ENCODE data around the gene MLIP.

Gene MLIP

DNA sequence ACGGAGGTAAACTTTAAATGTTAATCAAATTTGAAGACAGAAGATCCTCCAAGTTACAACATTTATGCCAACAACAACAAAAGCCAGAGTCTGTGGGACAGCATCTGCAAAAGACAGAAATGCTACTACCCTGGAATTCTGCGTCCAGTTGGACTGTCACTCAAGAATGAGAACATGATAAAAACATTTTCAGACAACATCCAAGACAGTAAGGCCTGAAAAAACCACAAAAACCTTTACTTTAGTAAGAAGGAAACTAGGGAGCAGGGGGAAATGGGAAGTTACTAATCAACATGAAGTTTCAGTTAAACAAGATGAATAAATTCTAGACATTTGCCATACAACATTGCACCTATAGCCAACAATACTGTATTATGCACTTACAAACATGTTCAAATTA lies 77.6 kb downstream of the MLIP start:
- in situ Hi-C loops (cut with MboI; ENCODE audit: low pct_unique_long_range_greater_than_20kb, low sequenced_read_pairs, unreplicated experiment) = no loop called here
- no peak for DNase-seq (ENCODE audit: low spot score)
- TF ChIP-seq, protein P1, sequence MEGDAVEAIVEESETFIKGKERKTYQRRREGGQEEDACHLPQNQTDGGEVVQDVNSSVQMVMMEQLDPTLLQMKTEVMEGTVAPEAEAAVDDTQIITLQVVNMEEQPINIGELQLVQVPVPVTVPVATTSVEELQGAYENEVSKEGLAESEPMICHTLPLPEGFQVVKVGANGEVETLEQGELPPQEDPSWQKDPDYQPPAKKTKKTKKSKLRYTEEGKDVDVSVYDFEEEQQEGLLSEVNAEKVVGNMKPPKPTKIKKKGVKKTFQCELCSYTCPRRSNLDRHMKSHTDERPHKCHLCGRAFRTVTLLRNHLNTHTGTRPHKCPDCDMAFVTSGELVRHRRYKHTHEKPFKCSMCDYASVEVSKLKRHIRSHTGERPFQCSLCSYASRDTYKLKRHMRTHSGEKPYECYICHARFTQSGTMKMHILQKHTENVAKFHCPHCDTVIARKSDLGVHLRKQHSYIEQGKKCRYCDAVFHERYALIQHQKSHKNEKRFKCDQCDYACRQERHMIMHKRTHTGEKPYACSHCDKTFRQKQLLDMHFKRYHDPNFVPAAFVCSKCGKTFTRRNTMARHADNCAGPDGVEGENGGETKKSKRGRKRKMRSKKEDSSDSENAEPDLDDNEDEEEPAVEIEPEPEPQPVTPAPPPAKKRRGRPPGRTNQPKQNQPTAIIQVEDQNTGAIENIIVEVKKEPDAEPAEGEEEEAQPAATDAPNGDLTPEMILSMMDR (IDR thresholded peaks at IDR 0.05; ENCODE audit: extremely low read depth, insufficient read depth, missing control alignments) = no peak

DNA sequence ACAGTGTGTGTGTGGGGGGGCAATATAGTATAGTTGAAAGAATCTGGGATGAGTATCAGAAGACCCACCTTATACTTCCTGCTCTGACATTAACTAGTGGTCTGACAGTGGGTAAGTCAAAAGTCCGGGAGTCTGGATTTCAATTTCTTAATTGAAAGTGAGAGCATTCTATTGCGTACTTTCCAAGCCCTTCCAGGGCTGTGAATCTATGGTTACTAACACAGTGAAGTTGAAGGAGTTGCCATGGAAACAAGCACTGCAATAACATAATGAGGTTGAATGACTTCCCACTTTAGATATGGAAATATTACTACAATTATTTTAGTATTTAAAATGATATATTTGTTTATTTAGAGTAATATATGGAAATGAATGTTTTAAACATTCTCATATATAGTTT lies 80.2 kb downstream of the MLIP start:
- in situ Hi-C loops (cut with MboI; ENCODE audit: low pct_unique_long_range_greater_than_20kb, low sequenced_read_pairs, unreplicated experiment) = no loop called here
- TF ChIP-seq, protein P1 (IDR thresholded peaks at IDR 0.05; ENCODE audit: extremely low read depth, insufficient read depth, missing control alignments) = no peak
- DNase-seq (ENCODE audit: low spot score) = no peak

DNA sequence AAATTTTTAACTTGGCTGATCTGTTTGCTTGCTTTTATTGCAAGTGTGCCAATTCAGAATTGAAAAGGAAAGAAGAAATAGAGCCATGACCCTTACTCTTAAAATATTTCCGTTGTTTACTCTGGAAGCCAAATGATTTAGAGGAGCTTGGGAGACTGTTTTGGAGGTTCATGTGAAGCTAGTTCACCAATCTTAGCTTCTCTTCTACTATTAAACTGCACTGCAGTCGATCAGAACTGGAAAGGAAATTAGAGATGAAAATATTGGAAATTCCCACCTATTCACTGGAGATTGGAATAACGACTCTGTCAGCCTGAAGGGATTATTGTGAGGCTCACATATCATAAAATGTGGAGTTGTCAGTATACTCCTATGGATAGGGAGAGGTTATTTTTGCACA lies 81.8 kb downstream of the MLIP start:
- TF ChIP-seq, protein P1 (IDR thresholded peaks at IDR 0.05; ENCODE audit: extremely low read depth, insufficient read depth, missing control alignments) = no peak
- DNase-seq (ENCODE audit: low spot score) = no peak
- in situ Hi-C loops (cut with MboI; ENCODE audit: low pct_unique_long_range_greater_than_20kb, low sequenced_read_pairs, unreplicated experiment) = no loop called here

DNA sequence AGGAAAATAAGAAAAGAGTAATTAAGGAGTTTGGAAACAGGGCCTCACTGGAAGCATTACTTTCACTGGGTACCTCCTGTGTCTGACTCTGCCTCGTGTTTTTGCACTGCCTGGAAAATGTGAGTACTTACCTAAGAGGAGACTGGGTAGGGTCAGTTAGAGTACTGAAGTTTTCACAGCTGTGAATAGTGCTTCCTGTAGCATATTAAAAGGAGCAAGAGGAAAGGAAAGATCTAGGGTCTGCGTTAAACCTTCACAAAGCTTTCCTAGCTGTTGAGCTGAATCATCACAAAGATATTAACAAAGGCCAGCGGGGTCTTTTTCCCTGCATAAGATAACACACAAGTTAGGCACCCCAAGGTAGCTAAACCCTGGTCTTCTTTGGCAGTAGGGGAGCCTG lies 82.3 kb downstream of the MLIP start:
- DNase-seq (ENCODE audit: low spot score) = no peak
- TF ChIP-seq, protein P1 (IDR thresholded peaks at IDR 0.05; ENCODE audit: extremely low read depth, insufficient read depth, missing control alignments) = no peak
- in situ Hi-C loops (cut with MboI; ENCODE audit: low pct_unique_long_range_greater_than_20kb, low sequenced_read_pairs, unreplicated experiment) = no loop called here

DNA sequence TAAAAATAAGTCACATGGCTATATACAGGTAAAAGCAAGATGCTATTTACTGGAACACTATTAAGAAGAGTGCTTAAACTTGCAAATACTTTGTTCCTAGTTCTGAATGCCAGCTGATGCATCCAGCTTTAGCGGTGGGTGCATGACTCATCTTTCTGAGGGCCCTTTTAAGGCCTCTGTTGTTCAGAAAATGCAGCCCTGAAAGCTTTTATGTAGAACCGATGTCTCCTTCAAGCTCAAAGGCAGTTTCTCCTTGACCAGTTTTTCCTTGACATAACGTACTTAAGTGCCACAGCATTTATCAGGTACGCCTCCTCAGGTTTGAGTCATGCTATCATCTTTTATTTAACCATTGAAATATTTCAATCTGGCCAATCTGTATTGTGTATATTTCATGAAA lies 82.8 kb downstream of the MLIP start:
- in situ Hi-C loops (cut with MboI; ENCODE audit: low pct_unique_long_range_greater_than_20kb, low sequenced_read_pairs, unreplicated experiment) = no loop called here
- no peak for DNase-seq (ENCODE audit: low spot score)
- TF ChIP-seq, protein P1 (IDR thresholded peaks at IDR 0.05; ENCODE audit: extremely low read depth, insufficient read depth, missing control alignments) = no peak

DNA sequence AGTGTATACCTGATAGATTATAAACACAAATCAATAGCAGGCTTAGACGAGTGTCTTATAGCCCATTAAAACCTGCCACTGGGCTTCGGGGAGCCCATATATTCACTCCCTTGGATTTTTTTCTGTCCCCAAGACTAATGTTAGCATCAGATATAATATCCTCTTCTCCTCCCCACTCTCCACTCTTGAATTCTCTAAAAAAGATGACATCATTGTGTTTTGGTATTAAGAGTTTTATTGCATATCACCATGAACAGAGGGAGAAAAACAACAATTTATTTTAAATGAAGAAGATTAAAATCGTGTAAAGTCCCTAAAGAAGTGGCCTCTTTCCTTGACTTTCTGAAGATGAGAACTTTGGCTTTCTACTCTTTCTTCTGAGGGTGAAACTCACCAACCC lies 84.4 kb downstream of the MLIP start:
- no peak for DNase-seq (ENCODE audit: low spot score)
- in situ Hi-C loops (cut with MboI; ENCODE audit: low pct_unique_long_range_greater_than_20kb, low sequenced_read_pairs, unreplicated experiment) = no loop called here
- TF ChIP-seq, protein P1 (IDR thresholded peaks at IDR 0.05; ENCODE audit: extremely low read depth, insufficient read depth, missing control alignments) = no peak

DNA sequence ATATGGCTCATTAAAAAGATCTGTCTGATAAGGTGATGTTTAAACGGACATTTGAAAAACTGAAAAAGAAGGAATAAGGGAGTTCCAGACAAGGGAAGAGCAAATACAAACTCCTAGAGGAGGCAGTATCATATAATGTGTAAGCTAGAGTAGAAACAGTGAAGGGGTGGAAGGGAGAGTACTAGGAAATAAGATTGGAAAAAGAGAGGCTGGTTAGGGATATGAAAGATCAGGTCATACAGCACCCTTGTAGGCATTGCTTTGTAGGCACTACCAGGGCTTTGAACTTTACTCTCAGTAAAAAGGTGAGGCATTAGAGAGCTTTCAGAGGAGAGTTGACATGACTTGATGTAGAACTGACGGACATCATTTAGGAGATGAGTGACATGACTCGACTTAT lies 85.7 kb downstream of the MLIP start:
- in situ Hi-C loops (cut with MboI; ENCODE audit: low pct_unique_long_range_greater_than_20kb, low sequenced_read_pairs, unreplicated experiment) = no loop called here
- no peak for DNase-seq (ENCODE audit: low spot score)
- TF ChIP-seq, protein P1 (IDR thresholded peaks at IDR 0.05; ENCODE audit: extremely low read depth, insufficient read depth, missing control alignments) = no peak

Measured in GM13977 (cell line).